HG03342 (cell line): ENCODE data around the gene MAP3K2.

Experiments used
- ATAC-seq: cut with Tn5 transposase; IDR thresholded peaks from one replicate; pipeline ENCODE4 v1.9.1; 2021; ENCODE audit warnings: mild to moderate bottlenecking, moderate library complexity; ENCODE audit not compliant: unreplicated experiment

MAP3K2 gene

DNA sequence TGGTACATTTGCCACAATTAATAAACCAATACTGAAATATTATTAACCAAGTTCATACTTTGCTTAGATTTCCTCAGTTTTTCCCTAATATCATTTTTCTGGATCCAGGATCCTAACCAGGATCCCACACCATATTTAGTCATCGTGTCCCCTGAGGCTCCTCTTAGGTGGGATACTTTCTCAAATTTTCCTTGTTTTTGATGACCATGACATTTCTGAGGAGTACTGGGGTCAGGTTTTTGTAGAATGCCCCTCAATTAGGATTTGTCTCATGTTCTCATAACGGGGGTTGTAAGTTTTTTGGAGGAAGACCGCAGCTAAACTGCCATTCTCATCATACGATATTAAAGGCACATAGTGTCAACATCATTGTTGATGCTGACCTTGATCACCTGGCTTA, 78.3 kb downstream of the MAP3K2 start:
- ATAC-seq = no peak

DNA sequence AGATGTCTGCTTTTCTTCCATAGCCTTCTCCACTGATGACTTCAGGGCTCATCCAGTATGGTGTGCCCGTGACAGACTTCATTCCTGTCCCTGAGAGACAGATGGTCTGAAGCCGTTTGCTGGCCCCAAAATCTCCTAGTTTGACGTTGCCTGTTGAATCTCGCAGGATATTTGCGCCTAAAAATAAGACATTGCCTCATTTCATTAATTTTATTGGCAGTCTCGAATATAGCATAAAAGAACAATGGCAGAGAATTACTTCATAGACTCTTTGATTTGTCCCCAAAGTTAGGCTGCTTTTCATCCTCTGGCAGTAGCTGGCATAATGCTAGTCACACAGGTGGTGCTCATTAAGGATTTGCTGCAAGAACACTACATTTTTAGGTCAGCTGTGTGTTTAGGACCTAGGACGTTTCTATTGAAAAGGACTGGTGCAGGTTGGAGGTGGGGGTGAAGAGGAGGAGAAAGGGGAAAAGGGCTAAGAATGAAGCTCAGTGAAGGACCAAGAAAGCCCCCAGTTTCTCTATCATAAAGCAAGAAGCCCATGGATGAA, 79.1 kb downstream of the MAP3K2 start:
- ATAC-seq = no peak

DNA sequence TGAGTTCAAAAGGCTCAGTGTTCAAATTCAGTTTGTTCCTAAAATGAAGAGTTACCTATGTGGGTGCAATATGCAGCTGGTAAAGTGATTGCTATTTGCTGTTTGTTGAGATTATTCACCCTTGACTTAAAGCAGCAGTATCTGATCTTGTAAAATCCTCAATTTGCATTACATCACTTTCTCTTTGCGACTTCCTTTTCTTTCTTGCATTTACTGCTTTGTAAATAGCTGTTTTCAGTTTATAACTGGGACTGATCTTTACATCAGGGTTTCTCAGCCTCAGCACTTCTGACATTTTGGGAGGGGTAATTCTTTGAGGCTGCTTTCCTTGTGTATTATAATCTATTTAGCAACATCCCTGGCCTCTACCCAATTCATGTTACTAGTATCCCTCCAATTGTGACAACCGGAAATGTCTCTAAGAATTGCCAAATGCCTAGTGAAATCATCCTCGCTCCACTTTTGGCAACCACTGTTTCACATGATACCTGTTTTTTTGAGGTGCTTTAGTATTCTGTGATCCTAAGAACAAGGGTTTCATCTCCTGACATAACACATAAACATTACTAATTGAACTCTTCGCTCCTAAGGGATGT, 81.7 kb downstream of the MAP3K2 start:
- no peak for ATAC-seq

DNA sequence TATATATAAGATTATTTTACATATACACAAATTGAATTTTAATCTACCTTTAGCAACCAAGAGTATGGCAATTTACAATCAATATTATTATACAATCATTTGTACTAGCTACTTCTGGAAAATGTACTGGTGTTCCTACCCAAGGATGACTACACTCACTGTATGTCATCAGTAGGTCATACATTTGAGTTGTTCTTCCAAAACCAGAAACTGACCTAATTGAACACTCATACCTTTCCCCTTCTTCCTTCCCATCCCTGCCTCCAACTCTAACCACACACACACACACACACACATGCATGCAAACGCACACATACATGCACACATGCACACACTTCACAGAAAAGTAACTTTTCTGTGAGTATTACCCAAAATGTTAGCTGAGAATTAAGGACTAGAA, 85.6 kb downstream of the MAP3K2 start:
- ATAC-seq = no peak

DNA sequence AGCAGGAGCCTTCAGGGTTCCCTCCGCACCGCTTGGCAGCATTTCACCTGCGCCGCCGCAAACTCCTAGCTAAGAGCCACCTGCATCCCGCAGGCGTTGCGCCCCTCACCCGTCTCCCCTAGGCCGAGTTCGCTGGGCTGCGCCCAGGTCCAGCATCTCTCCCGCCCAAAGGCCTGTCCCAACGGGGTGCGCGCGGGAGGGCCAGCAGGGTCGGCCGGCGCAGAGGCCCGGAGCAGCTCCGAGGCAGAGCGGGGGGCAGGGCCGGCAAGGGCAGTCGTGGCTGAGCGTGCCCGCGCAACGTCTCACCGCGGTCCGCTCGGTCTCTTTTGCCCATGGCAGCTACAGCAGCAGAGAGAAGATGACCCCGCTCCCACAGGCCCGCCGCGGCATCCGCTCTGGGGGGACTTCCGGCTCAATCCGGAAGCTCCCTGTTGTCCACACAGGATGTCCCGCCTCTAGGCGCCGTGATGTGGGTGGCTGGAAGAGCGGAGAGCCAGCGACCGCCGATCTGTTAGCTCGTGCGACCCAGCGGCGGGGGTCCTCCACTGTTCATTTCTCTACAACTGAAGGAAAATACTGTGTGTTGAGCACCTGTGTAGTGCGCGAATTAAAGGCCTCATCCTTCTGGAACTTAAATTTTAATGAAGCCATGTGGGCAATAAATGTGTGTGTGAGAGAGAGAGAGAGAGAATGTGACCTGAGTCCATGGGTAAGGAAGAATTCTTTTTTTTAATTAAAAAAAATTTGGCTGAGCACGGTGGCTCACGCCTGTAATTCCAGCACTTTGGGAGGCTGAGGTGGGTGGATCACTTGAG, 93.8 kb downstream of the MAP3K2 start, which contains the start of gene ERCC3:
Gene ERCC3, minus strand, starts transcription at position 397 of the 815 bp plus-strand sequence. Its CDS starts 63 bp downstream, at position 334.
- peak; percentile 99 for ATAC-seq

DNA sequence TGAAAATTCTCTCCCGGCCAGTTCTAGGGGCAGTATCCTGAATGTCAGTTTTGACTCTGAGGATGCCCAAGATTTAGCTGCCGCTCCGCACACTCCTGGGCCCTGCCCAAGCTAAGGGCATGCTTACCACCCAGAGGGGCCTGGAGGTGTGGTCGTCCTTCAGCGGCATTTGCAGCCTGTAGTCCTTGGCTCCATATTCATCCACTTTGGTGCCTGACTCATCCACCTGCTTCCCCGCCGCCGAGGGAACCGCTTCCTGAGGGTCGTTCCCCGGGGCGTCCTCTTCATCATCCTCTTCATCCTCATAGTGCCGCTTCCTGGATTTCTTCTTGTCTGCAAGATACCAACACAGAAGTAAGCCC, 94.4 kb downstream of the MAP3K2 start:
- ATAC-seq = no peak

DNA sequence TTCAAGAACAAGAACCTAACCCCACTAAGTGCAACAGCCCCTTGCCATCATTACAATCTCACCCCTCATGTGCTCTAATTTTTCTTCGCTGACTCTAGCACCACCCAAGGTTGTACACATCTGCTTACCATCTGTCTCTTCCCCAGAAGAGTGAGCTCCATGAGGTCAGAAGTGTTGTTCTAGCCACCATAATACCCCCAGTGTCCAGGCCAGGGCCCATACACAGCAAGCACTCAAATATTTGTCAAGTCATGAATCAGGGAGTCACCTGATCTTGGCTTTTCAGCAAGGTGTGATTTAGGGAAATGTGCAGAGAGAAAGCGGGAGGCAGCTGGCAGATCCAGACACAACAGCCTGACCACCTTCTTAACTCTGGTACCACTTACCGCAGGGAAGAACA, 99.5 kb downstream of the MAP3K2 start:
- ATAC-seq = no peak

DNA sequence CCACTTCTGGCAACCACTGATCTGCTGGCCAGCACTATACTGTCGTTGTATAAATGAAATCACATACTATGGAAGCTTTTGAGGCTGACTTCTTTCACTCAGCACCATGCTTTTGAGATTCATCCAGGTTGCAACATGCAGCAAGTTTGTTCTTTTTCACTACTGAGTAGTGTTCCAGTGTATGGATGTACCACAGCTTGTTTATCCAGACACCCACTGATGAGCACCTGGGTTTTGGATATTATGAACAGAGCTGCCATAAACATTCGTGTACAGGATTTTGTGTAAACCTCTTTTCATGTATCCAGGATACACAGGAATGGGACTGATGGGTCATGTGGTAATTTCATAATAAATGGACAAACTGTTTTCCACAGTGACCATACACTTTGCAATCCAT, 104.5 kb downstream of the MAP3K2 start:
- ATAC-seq = no peak

DNA sequence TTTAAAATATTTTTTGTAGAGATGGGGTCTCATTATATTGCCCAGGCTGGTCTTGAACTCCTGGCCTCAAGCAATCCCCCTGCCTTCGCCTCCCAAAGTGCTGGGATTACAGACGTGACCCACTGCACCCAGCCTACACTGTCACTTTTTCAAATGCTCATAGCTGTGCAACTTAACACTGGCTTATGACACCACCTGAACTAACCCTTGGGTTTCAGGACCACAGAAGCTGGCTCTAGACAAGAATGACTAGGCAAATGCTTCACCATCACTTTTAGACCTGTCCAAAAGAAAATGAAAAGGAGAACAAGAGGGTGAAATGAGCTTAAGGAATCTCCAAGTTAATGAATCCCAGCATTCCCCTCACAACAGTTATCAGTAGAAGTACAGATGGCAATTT, 107.1 kb downstream of the MAP3K2 start:
- ATAC-seq = no peak

DNA sequence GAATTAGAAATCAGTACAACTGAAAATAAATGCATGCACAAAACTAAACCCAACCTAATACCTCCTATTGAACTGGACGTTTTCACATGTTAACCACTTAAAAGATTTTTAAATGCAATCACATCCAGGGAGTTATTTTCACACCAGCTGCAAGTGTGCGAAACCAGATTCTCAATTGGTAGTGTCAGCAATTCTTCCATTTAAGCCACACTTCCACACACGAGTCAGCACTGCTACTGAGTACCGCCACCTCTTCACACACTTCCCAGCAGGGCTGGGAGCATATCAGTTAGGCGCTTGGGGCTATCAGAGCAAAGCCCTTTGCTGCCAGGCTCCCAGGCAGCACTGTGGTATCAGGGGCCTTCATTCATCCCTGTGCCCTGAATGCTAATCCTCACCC, 108.0 kb downstream of the MAP3K2 start:
- no peak for ATAC-seq

DNA sequence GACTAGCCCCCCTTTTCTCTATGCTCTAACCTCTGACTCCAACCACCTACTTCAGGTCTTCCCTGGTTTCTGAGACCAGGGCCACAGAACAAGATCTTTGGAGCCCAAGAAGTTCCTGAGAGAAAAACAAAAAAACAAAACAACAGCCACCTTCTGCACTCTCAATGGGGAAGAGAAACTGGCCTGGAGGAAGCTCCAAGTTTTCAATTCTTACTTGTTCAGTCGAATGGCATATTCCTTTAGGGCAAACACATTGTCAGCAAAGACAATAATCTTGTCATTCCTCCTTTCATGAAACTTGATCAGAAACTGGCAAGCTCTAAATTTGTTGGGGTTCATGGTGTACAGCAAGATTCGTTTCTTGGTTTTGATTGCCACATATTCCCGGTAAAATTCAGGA, 108.8 kb downstream of the MAP3K2 start:
- ATAC-seq = no peak

DNA sequence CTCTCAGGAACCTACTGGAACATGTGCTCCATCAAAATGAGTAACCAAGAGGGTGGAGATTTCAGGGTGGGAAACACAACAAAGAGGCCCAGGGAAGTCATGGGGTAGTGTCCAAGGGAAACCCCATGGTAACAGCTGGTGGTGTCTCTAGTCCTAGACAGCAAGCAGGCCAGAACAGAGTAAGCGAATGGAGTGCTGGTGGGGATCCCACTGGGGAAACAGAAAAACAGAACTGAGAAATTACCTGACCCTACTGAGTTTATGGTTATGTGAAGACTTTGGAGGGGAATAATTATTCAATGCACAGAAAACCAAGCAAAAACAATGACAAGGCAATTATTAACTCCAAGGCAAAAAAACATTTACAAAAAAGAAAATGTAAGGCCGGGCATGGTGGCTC, 110.7 kb downstream of the MAP3K2 start:
- peak; percentile 83 for ATAC-seq

DNA sequence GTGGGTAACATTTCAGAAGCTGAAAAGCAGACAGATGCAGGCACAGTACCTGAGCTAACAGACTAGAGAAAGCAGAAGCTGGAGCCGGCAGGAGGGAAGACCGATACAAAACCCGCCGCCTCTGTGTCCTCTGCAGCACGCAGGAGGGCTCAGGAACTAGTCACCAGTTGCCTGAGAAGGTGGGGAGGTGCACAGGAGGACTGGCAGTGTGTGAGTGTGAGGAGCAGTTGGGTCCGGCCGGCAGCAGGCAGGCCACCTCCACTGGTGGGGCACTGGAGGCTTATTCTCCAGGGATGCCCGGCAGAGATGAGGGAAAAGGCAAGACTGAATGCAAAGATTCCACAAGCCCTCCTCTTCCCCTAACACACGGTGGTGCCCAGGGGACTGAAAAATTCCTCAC, 112.0 kb downstream of the MAP3K2 start:
- ATAC-seq = no peak

DNA sequence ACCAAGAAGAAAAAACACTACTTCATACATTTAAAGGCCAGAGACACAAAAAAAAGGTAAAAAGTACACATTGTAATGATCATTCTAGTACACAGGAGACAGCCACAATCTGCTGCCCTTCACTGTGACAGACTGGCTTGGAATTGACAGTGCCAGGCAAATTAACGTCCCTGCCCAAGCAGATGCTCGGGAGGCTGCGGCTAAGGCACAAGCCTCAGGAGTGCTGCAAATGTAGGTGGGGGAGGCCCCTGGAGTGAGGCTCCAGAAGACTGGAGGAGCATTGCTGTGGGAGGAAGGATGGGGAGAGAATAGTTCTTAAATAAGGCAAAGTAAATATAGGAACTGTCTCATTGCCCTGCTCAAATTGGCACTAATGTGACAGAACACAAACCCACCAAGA, 112.4 kb downstream of the MAP3K2 start:
- ATAC-seq = no peak

DNA sequence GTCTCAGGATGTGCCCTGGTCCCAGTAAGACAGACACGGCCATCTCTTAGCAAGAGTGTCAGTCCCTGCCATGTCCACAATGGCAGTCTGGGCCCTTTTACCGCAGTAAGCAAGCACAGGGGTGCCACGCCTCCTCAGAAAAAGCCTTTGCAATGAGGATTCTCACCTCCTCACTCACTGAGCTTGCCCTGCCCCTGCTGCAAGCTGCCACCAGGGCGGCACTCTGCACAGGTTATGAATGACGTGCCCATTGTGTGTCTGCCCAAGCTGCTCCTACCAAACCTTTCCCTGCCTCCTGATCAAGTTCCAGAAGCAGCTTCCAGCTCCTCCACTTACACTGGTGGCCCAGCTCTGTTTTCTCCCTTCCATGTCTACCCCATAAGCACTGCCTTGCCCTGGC, 117.1 kb downstream of the MAP3K2 start:
- no peak for ATAC-seq

DNA sequence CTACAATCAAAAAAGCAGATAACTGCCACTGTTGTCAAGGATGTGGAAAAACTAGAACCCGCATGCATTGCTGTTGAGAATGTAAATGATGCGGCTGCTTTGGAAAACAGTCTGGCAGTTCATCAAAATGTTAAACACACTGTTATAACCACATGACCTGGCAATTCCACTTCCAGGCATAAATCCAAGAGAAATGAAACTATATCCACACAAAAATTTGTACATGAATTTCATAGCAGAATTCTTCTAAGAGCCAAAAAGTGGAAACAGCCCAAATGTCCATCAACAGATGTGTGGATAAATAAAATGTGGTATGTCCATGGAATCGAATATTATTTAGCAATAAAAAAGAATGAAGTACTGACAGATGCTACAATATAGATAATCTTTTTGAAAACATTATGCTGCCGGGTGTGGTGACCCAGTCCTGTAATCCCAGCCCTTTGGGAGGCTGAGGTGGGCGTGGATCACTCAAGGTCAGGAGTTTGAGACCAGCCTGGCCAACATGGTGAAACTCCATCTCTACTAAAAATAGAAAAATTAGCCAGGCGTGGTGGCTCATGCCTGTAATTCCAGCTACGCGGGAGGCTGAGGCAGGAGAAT, 125.9 kb downstream of the MAP3K2 start:
- ATAC-seq = no peak

DNA sequence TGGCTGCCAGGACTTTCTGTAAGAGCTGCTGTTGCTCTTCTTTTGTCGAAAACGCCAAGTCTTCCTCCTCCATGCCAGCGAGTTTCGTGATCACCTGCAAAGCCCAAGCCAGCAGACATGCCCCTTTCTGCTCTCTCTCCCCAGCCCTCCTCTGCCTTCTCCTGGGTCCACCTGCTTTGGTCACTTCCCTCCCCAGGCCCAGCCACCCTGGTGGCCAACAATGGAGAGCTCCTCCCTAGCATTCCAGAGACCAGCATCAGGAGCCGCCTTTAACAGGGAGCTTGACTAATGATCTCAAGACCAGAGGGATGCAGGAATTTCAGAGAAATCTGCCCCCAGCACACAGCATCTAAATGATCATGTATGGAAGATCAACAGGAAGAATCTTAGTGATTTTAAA, 128.4 kb downstream of the MAP3K2 start:
- ATAC-seq = no peak

DNA sequence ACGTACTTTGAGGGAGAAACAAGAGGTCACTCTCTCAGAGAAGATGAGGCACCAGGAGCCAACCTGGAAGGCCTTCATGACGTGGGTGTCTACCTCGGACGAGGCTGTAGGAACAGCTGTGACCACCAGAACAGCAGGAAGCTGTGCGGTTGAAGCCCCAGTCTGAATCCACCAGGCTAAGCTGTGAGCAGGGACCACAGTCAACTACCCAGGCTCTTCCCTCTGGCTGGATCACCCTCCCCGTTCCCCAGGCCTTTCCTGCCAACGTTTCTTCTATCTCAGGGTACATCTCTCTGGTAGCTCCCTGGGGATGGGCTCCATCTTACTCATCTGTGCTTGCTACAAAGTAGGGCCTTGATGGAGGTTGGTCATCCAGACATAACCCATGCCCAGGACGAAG, 130.9 kb downstream of the MAP3K2 start:
- no peak for ATAC-seq

DNA sequence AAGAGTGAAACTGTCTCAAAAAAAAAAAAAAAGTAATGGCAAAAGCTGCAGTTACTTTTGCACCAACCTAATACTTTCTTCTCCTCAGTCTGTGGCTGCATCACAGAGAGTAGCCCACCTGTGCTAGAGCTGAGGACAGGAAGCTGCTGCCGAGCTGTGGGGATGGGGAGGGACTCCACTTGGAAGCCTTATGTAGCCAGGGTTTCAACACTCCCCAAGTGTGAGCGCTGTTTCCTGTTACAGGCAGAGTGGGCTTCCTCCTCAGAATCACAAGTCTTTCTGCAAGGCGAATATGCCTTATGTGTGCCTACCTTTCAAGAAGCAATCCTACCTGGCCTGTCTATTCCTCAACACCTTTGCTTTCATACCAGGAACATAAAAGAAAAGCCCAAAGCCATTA, 131.4 kb downstream of the MAP3K2 start:
- no peak for ATAC-seq

DNA sequence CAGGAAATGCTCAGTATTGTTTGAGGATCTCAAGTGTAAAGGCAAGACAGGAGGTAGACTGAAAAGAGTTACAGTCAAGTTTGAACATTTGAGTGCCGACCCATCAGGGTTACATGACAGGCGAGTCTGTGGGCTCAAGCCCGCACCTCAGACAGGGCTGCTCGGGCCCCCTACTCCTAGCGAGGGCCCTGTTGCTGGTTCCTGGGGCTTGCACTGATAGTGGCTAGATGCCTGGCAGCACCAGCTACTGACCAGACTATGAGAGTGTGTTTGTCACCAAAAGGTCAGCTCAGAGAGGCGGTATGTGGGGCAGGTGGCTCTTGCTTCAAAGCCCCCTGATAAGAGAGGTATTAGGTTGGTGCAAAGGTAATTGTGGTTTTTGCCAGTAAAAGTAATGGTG, 132.1 kb downstream of the MAP3K2 start:
- ATAC-seq = no peak

DNA sequence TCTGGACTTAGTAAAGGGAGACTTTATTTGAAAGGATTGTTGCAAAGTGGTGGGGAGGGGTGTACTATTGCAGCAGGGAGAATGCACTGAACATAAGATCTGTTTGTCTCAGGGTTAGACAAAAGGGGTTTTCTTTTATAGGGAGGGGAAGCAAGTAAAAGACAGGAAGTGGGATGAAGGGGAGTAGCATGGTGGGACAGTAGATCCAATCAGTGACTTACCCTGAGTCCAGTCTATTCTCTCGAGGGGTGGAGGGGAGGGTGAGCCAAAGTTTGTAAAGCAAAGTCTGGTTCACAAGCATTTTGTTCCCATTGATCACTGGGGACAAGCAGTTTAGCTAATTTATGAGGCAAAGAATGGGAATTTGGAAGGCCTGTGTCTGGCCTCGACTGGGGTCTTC, 132.6 kb downstream of the MAP3K2 start:
- ATAC-seq = no peak

DNA sequence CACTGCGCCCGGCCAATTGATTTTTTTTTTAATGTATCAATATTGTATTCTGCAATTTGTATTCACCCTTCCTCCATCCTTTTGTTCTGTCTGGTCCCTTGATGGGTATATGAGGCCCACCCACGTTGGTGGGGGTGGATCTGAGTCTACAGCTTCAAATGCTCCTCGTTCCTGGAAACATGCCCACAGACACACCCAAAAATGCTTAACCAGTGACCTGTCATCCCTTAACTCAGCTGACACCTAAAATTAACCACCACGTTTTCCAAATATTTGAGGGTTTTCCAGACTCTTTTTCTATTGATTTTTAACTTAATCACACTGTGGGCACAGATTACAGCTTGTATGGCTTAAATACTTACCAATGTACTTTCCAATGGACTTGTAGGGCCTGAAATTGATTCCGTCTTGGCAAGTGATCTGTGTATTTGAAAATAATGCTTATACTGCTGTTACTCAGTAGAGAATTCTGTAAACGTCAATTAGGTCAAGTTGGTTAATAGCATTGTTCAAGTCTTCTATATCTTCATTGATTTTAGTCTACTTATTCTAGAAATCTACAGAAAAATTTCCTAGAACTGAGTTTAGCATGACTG, 133.3 kb downstream of the MAP3K2 start:
- ATAC-seq = no peak
